MM.1S (cell line): Measurements from ENCODE around the gene STK32B.

ENCODE experiments used
- DNase-seq: peaks from one replicate; pipeline ENCODE4 v3.0.0-alpha.2; 2015
- H2AFZ ChIP-seq: fragments of 300-600 bp; sonication (generic); 2 replicates; pipeline ENCODE4 v1.6.0; 2016; ENCODE audit warnings: antibody characterized with exemption, low read length
- H3F3A ChIP-seq: fragments of 300-600 bp; sonication (generic); 2 replicates; pipeline ENCODE4 v1.6.1; 2016; ENCODE audit warnings: mild to moderate bottlenecking, antibody characterized with exemption, low read length, moderate library complexity, mixed read lengths; ENCODE audit not compliant: insufficient read depth
- H3K27ac ChIP-seq: fragments of 300-600 bp; sonication (generic); 2 replicates; pipeline ENCODE4 v1.5.1; 2016; ENCODE audit warnings: mild to moderate bottlenecking, low read length
- H3K27me3 ChIP-seq: fragments of 300-600 bp; sonication (generic); replicated peaks from 2 replicates; pipeline ENCODE4 v1.6.0; 2016; ENCODE audit warnings: low read length; ENCODE audit not compliant: insufficient read depth
- H3K36me3 ChIP-seq: fragments of 300-600 bp; sonication (generic); replicated peaks from 2 replicates; pipeline ENCODE4 v1.6.1; 2016; ENCODE audit warnings: mild to moderate bottlenecking, low read length, mixed read lengths; ENCODE audit not compliant: insufficient read depth
- H3K4me1 ChIP-seq: fragments of 300-600 bp; sonication (generic); 2 replicates; pipeline ENCODE4 v1.6.1; 2016; ENCODE audit warnings: low read length, mixed read lengths
- H3K4me2 ChIP-seq: fragments of 300-600 bp; sonication (generic); 2 replicates; pipeline ENCODE4 v1.6.0; 2016; ENCODE audit warnings: low read depth, low read length
- H3K4me3 ChIP-seq: fragments of 300-600 bp; sonication (generic); 2 replicates; pipeline ENCODE4 v1.5.1; 2016; ENCODE audit warnings: low read length, mixed read lengths
- H3K79me2 ChIP-seq: fragments of 300-600 bp; sonication (generic); 2 replicates; pipeline ENCODE4 v1.6.1; 2016; ENCODE audit warnings: mixed run types, low read length, mixed read lengths
- H3K9ac ChIP-seq: fragments of 300-600 bp; sonication (generic); 2 replicates; pipeline ENCODE4 v1.6.1; 2016; ENCODE audit warnings: low read length, mixed read lengths
- H3K9me2 ChIP-seq: fragments of 300-600 bp; sonication (generic); replicated peaks from 2 replicates; pipeline ENCODE4 v1.6.1; 2016; ENCODE audit warnings: mild to moderate bottlenecking, low read length, mixed read lengths; ENCODE audit not compliant: insufficient read depth
- H3K9me3 ChIP-seq: fragments of 300-600 bp; sonication (generic); replicated peaks from 2 replicates; pipeline ENCODE4 v1.6.1; 2016; ENCODE audit warnings: mild to moderate bottlenecking, low read length, mixed read lengths; ENCODE audit not compliant: insufficient read depth
- H4K20me1 ChIP-seq: fragments of 300-600 bp; sonication (generic); 2 replicates; pipeline ENCODE4 v1.6.1; 2016; ENCODE audit warnings: mild to moderate bottlenecking, low read length, moderate library complexity, mixed read lengths; ENCODE audit not compliant: insufficient read depth
- EZH2 ChIP-seq: fragments of 300-600 bp; sonication (generic); optimal IDR thresholded peaks from 2 replicates; pipeline ENCODE3; 2017; ENCODE audit warnings: low read depth, mild to moderate bottlenecking, antibody characterized with exemption, low read length, mixed read lengths
- EZH2phosphoT487 ChIP-seq: fragments of 300-600 bp; sonication (generic); IDR thresholded peaks from 2 replicates; pipeline ENCODE4 v1.6.1; 2018; ENCODE audit warnings: antibody characterized with exemption, low read length
- TF ChIP-seq, protein P1 (sequence below): fragments of 300-600 bp; sonication (generic); IDR thresholded peaks from 2 replicates; pipeline ENCODE4 v1.5.1; 2016; ENCODE audit warnings: antibody characterized with exemption, low read length, mixed read lengths

Gene STK32B

DNA sequence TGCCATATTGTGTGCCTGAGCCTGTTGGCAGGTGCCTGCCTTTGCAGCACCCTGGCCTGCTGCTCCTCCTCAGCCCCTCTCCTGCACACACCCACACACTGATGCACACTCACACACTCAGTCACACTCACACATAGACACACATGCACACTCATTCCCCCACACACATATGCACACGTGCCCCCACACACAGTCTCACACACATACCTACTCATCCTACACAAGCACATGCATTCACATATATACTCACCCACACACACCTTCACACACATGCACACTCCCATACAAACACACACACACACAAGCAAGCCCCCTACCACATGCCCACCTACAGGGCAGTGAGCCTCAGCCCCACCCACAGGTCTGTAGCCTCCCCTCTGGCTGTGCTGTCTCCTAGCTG lies 412.1 kb downstream of the STK32B start:
- no peaks in the 10 kb centered on the region for H3K4me1 ChIP-seq
- no peaks in the 10 kb centered on the region for H4K20me1 ChIP-seq
- H3K36me3 ChIP-seq = no peaks in the 10 kb centered on the region
- H3K27ac ChIP-seq = no peak overlapping the region
- H2AFZ ChIP-seq = no peak overlapping the region
- no peak overlapping the region for H3K9ac ChIP-seq
- no peaks in the 10 kb centered on the region for H3K27me3 ChIP-seq
- no peaks in the 10 kb centered on the region for H3F3A ChIP-seq
- no peak overlapping the region for H3K4me3 ChIP-seq
- DNase-seq = no peak
- no peaks in the 10 kb centered on the region for H3K79me2 ChIP-seq
- TF ChIP-seq EZH2 = no peak
- no peaks in the 10 kb centered on the region for H3K9me2 ChIP-seq
- no peak overlapping the region for H3K4me2 ChIP-seq
- no peaks in the 10 kb centered on the region for H3K9me3 ChIP-seq

DNA sequence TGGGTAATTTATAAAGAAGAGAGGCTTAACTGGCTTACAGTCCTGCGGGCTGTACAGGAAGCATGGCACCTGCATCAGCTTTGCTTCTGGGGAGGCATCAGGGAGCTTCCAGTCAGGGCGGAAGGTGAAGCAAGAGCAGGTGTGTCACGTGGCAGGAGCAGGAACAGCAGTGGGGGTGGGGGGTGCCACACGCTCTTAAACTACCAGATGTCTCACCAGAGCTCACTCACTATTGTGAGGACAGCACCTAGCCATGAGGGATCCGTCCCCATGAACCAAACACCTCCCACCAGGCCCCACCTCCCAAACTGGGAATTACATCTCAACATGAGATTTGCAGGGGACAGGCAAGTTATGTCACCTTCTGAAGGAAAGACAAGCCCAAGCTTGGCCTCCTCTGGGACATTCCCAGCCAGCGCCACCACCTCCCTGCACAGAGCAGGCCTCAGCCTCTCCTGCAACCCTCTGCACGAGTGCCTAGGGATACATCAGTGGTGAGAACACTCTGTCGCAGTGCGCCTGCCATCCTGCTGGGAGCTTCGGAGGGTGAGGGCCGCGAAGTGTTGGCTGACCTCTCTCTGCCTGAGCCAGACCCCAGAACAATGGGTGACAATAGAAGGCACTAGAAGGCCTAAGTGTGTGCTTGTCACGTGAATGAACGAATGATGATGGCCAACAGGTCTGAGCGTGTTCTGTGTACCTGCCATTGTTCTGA lies 412.8 kb downstream of the STK32B start:
- H3K9me2 ChIP-seq = no peaks in the 10 kb centered on the region
- H3K9ac ChIP-seq = no peak overlapping the region
- no peaks in the 10 kb centered on the region for H3K36me3 ChIP-seq
- TF ChIP-seq, protein P1, sequence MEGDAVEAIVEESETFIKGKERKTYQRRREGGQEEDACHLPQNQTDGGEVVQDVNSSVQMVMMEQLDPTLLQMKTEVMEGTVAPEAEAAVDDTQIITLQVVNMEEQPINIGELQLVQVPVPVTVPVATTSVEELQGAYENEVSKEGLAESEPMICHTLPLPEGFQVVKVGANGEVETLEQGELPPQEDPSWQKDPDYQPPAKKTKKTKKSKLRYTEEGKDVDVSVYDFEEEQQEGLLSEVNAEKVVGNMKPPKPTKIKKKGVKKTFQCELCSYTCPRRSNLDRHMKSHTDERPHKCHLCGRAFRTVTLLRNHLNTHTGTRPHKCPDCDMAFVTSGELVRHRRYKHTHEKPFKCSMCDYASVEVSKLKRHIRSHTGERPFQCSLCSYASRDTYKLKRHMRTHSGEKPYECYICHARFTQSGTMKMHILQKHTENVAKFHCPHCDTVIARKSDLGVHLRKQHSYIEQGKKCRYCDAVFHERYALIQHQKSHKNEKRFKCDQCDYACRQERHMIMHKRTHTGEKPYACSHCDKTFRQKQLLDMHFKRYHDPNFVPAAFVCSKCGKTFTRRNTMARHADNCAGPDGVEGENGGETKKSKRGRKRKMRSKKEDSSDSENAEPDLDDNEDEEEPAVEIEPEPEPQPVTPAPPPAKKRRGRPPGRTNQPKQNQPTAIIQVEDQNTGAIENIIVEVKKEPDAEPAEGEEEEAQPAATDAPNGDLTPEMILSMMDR = no peak
- TF ChIP-seq EZH2 = no peak
- TF ChIP-seq EZH2phosphoT487 = no peak
- H3K4me2 ChIP-seq = no peak overlapping the region
- no peak for DNase-seq
- H3K9me3 ChIP-seq = no peaks in the 10 kb centered on the region
- H2AFZ ChIP-seq = no peak overlapping the region
- H3K27me3 ChIP-seq = no peaks in the 10 kb centered on the region
- no peaks in the 10 kb centered on the region for H4K20me1 ChIP-seq
- no peak overlapping the region for H3K4me3 ChIP-seq
- H3F3A ChIP-seq = no peaks in the 10 kb centered on the region
- H3K79me2 ChIP-seq = no peaks in the 10 kb centered on the region
- no peak overlapping the region for H3K27ac ChIP-seq
- no peaks in the 10 kb centered on the region for H3K4me1 ChIP-seq

DNA sequence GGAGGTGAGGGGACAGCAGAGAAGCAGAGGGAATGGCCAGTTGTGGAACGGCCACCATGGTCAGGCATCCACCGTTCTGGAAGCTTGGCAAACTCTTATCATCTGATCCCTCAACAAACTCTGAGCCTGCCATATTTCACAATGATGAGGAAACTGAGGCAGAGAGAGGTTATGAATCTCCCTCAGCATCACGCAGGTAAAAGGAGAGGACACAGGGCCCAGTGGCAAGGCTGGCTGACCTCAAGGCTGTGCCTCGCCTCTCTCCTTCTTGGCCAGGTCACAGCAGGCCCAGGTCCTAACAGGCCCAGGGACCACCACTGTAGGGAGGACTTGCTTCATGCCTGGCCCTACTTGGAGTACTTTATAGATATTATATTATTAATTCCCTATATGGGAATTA lies 414.2 kb downstream of the STK32B start:
- Histone ChIP-seq H3K36me3 (no peaks in the 10 kb centered on the region), H3K4me3 (no peak overlapping the region), H2AFZ (no peak overlapping the region), H3K9me3 (no peaks in the 10 kb centered on the region), H3K27me3 (no peaks in the 10 kb centered on the region), H3K4me2 (no peak overlapping the region), H3K9ac (no peak overlapping the region), H3K9me2 (no peaks in the 10 kb centered on the region), H3K27ac (no peak overlapping the region), H3K4me1 (no peaks in the 10 kb centered on the region), H3F3A (no peaks in the 10 kb centered on the region), H3K79me2 (no peaks in the 10 kb centered on the region), H4K20me1 (no peaks in the 10 kb centered on the region)
- no peak for DNase-seq
- TF ChIP-seq EZH2 (no peak), EZH2phosphoT487 (no peak)
- TF ChIP-seq, protein P1 = no peak

DNA sequence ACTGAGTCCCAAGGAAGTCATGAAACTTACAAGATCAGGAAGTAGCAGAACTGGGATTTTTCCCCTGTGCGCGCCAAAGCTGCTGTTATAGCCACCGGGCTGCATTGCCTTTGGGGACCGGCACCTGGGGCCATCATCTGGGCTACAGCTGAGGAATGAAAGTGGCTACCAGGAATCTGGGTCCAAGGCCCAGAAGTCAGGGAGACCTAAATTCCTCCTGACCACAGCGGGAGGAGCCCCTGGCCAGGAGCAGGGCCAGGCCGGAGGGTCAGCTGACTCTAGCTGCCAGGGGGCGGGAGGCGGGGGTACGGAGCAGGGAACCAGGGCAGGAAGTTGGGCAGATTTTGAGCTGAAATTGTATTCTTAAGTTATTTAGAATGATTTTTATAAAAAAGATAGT lies 414.7 kb downstream of the STK32B start:
- H3K4me3 ChIP-seq = no peak overlapping the region
- DNase-seq = no peak
- no peaks in the 10 kb centered on the region for H3F3A ChIP-seq
- H3K9me3 ChIP-seq = no peaks in the 10 kb centered on the region
- H3K36me3 ChIP-seq = no peaks in the 10 kb centered on the region
- H2AFZ ChIP-seq = no peak overlapping the region
- H3K27me3 ChIP-seq = no peaks in the 10 kb centered on the region
- H4K20me1 ChIP-seq = no peaks in the 10 kb centered on the region
- no peak overlapping the region for H3K4me2 ChIP-seq
- H3K9me2 ChIP-seq = no peaks in the 10 kb centered on the region
- H3K9ac ChIP-seq = no peak overlapping the region
- no peak overlapping the region for H3K27ac ChIP-seq
- TF ChIP-seq, protein P1 = no peak
- TF ChIP-seq EZH2 = no peak
- no peaks in the 10 kb centered on the region for H3K4me1 ChIP-seq
- no peaks in the 10 kb centered on the region for H3K79me2 ChIP-seq
